HEK293 (cell line): ENCODE measurements around the gene OR5AU1.

Experiments used
- EGR2 ChIP-seq: fragments of 450-650 bp; formaldehyde crosslinking; IDR thresholded peaks from 2 replicates; pipeline ENCODE4 v1.5.1; 2016; ENCODE audit warnings: low read depth, missing biosample characterization, missing genetic modification characterization
- FEZF1 ChIP-seq: fragments of 450-650 bp; formaldehyde crosslinking; IDR thresholded peaks from 2 replicates; pipeline ENCODE4 v1.5.1; 2016; ENCODE audit warnings: missing biosample characterization, missing genetic modification characterization
- HIC1 ChIP-seq: fragments of 450-650 bp; formaldehyde crosslinking; IDR thresholded peaks from 2 replicates; pipeline ENCODE4 v1.5.1; 2016; ENCODE audit warnings: missing biosample characterization, missing genetic modification characterization
- IKZF3 ChIP-seq: fragments of 450-650 bp; IDR thresholded peaks from 2 replicates; pipeline ENCODE4 v1.5.0; 2018; ENCODE audit warnings: missing biosample characterization, mild to moderate bottlenecking, missing genetic modification characterization, moderate library complexity
- KLF17 ChIP-seq: fragments of 450-650 bp; formaldehyde crosslinking; IDR thresholded peaks from 2 replicates; pipeline ENCODE4 v1.5.1; 2016; ENCODE audit warnings: missing biosample characterization, missing genetic modification characterization
- KLF8 ChIP-seq: fragments of 450-650 bp; formaldehyde crosslinking; IDR thresholded peaks from 2 replicates; pipeline ENCODE4 v1.5.1; 2016; ENCODE audit warnings: missing biosample characterization, missing genetic modification characterization
- MEIS1 ChIP-seq: sonication (generic); formaldehyde crosslinking; IDR thresholded peaks from 2 replicates; pipeline ENCODE4 v1.8.1; 2022; ENCODE audit warnings: missing genetic modification reagents, mild to moderate bottlenecking, borderline replicate concordance
- PRDM2 ChIP-seq: fragments of 450-650 bp; formaldehyde crosslinking; IDR thresholded peaks from 2 replicates; pipeline ENCODE4 v1.5.1; 2016; ENCODE audit warnings: missing biosample characterization, missing genetic modification characterization, borderline replicate concordance
- PRDM6 ChIP-seq: fragments of 450-650 bp; formaldehyde crosslinking; IDR thresholded peaks from 2 replicates; pipeline ENCODE4 v1.5.1; 2017; ENCODE audit warnings: missing biosample characterization, missing genetic modification characterization
- REST ChIP-seq: fragments of 450-650 bp; formaldehyde crosslinking; IDR thresholded peaks from 2 replicates; pipeline ENCODE4 v1.5.1; 2016; ENCODE audit warnings: missing biosample characterization, missing genetic modification characterization
- TRIM28 ChIP-seq: IDR thresholded peaks from 2 replicates; pipeline ENCODE4 v1.6.1; 2011; ENCODE audit warnings: low read length, control low read depth, borderline replicate concordance
- WT1 ChIP-seq: fragments of 450-650 bp; formaldehyde crosslinking; IDR thresholded peaks from 2 replicates; pipeline ENCODE4 v1.5.1; 2016; ENCODE audit warnings: missing biosample characterization, missing genetic modification characterization
- ZBTB17 ChIP-seq: fragments of 450-650 bp; formaldehyde crosslinking; IDR thresholded peaks from 2 replicates; pipeline ENCODE4 v1.5.1; 2016; ENCODE audit warnings: missing biosample characterization, missing genetic modification characterization
- ZBTB20 ChIP-seq: fragments of 450-650 bp; formaldehyde crosslinking; IDR thresholded peaks from 2 replicates; pipeline ENCODE4 v1.5.1; 2016; ENCODE audit warnings: missing biosample characterization, missing genetic modification characterization
- ZEB2 ChIP-seq: fragments of 450-650 bp; formaldehyde crosslinking; IDR thresholded peaks from 2 replicates; pipeline ENCODE4 v1.5.1; 2016; ENCODE audit warnings: missing biosample characterization, missing genetic modification characterization
- ZFP37 ChIP-seq: fragments of 450-650 bp; formaldehyde crosslinking; IDR thresholded peaks from 2 replicates; pipeline ENCODE4 v1.5.1; 2016; ENCODE audit warnings: missing biosample characterization, missing genetic modification characterization
- ZNF132 ChIP-seq: fragments of 450-650 bp; formaldehyde crosslinking; IDR thresholded peaks from 2 replicates; pipeline ENCODE4 v1.5.1; 2017; ENCODE audit warnings: missing biosample characterization, missing genetic modification characterization, borderline replicate concordance
- ZNF140 ChIP-seq: fragments of 450-650 bp; formaldehyde crosslinking; IDR thresholded peaks from 2 replicates; pipeline ENCODE4 v1.5.1; 2016; ENCODE audit warnings: missing biosample characterization, missing genetic modification characterization
- ZNF174 ChIP-seq: fragments of 450-650 bp; formaldehyde crosslinking; IDR thresholded peaks from 2 replicates; pipeline ENCODE4 v1.5.0; 2017; ENCODE audit warnings: missing biosample characterization, mild to moderate bottlenecking, missing genetic modification characterization
- ZNF354C ChIP-seq: fragments of 450-650 bp; formaldehyde crosslinking; IDR thresholded peaks from 2 replicates; pipeline ENCODE4 v1.5.1; 2016; ENCODE audit warnings: missing biosample characterization, missing genetic modification characterization, low read depth, borderline replicate concordance
- ZNF404 ChIP-seq: fragments of 450-650 bp; formaldehyde crosslinking; IDR thresholded peaks from 2 replicates; pipeline ENCODE4 v1.5.1; 2017; ENCODE audit warnings: missing biosample characterization, missing genetic modification characterization
- ZNF433 ChIP-seq: fragments of 450-650 bp; formaldehyde crosslinking; IDR thresholded peaks from 2 replicates; pipeline ENCODE4 v1.5.1; 2016; ENCODE audit warnings: missing biosample characterization, missing genetic modification characterization, low read depth
- ZNF600 ChIP-seq: fragments of 450-650 bp; formaldehyde crosslinking; IDR thresholded peaks from 2 replicates; pipeline ENCODE4 v1.5.1; 2016; ENCODE audit warnings: missing biosample characterization, missing genetic modification characterization
- ZNF658 ChIP-seq: fragments of 450-650 bp; formaldehyde crosslinking; IDR thresholded peaks from 2 replicates; pipeline ENCODE4; 2016; ENCODE audit warnings: missing biosample characterization, missing genetic modification characterization
- ZNF707 ChIP-seq: fragments of 450-650 bp; formaldehyde crosslinking; IDR thresholded peaks from 2 replicates; pipeline ENCODE4 v1.5.1; 2016; ENCODE audit warnings: missing biosample characterization, missing genetic modification characterization

The OR5AU1 gene

GRCh38 chr14:21106498-21107282, 49.2 kb downstream of the OR5AU1 start (continued):
- TF ChIP-seq PRDM2 (no peak), ZNF132 (tag by site-specific recombination) (no peak), ZNF354C (tag by site-specific recombination) (no peak), IKZF3 (tag by site-specific recombination) (no peak), ZBTB20 (tag by site-specific recombination) (peak; percentile 55; the same call in 1 of the 2 replicates), FEZF1 (tag by site-specific recombination) (no peak), REST (tag by site-specific recombination) (no peak), KLF8 (tag by site-specific recombination) (no peak), EGR2 (tag by site-specific recombination) (no peak), ZNF433 (tag by site-specific recombination) (no peak), MEIS1 (CRISPR knock-in tag) (no peak), ZFP37 (tag by site-specific recombination) (no peak), WT1 (tag by site-specific recombination) (no peak), ZNF140 (tag by site-specific recombination) (no peak), ZNF404 (tag by site-specific recombination) (no peak), HIC1 (tag by site-specific recombination) (no peak), ZEB2 (no peak), ZNF600 (tag by site-specific recombination) (peak; percentile 66), TRIM28 (no peak), ZBTB17 (tag by site-specific recombination) (peak; percentile 37), ZNF707 (tag by site-specific recombination) (no peak), ZNF658 (tag by site-specific recombination) (no peak), ZNF174 (tag by site-specific recombination) (no peak), PRDM6 (no peak), KLF17 (tag by site-specific recombination) (no peak)
